Measurements from ENCODE around the gene CFD. TPM values are rescaled to one million over a fixed set of nuclear protein-coding genes. Genes with fewer than 3 reads are reported as not detected.

Gene CFD
- total RNA-seq, 3 donors from 2014 or later: 0.49 to 1.9 (median 1.1) TPM

DNA sequence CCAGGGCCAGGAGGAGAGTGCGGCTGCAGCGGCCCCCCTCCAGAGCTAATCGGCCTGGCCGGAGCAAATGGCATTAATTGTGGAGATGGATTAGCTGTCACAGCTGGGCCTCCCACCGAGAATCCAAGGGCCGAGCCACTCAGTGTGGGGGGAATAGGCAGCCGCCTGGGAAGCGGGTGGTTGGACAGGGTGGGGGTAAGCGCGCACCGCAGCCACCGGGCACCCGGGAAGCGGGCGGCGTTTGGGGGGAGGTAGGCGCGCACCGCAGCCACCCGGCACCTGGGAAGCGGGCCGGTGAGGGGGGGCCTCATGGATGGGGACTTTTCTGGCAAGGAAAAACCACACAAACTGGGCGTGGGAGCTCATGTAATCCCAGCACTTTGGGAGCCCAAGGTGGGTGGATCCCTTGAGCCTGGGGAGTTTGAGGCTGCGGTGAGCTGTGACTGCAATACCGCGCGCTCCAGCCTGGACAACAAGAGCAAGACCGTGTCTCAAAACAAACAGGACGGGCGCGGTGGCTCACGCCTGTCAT, 43.9 kb downstream of the CFD start:
- no peaks in the 10 kb centered on the region for H3K36me3 Mint-ChIP-seq (ENCODE audit: insufficient read depth)
- DNase-seq (no peak), ATAC-seq (no peak)
- no peak overlapping the region for H3K4me3 Mint-ChIP-seq
- no peaks in the 10 kb centered on the region for H3K9me3 Mint-ChIP-seq
- H3K27me3 Mint-ChIP-seq (ENCODE audit: low read depth): no peaks in the 10 kb centered on the region
- H3K4me1 Mint-ChIP-seq (ENCODE audit: low read depth): peaks cover 51% of the 10 kb centered on the region

- DNase-seq (no peak), ATAC-seq (no peak)
- Mint-ChIP-seq H3K9me3 (no peaks in the 10 kb centered on the region), H3K4me1 (ENCODE audit: low read depth) (peaks cover 63% of the 10 kb centered on the region), H3K36me3 (ENCODE audit: insufficient read depth) (no peaks in the 10 kb centered on the region), H3K4me3 (no peak overlapping the region), H3K27me3 (ENCODE audit: low read depth) (no peaks in the 10 kb centered on the region)
Measured at GRCh38 chr19:904545-904944, 45.1 kb downstream of the CFD start.

DNA sequence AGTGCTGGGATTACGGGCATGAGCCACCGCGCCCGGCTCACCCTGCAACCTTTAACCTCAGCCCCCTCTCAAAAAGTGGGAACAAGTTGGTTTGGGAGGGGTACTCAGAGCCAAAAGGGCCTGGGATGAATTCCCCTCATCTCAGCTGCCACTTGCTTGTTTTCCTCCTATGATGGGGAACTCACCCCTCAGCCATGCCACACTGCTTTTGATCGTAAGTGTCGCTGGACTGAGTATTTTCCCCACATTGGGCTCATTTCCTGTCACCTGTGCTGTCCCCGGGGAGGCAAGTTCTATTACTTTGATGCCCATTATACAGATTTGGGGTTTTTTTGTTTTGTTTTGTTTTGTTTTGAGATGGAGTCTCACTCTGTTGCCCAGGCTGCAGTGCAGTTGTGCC, 47.0 kb downstream of the CFD start:
- ATAC-seq (no peak), DNase-seq (no peak)
- Mint-ChIP-seq H3K36me3 (ENCODE audit: insufficient read depth) (peaks cover 2% of the 10 kb centered on the region), H3K27me3 (ENCODE audit: low read depth) (no peaks in the 10 kb centered on the region), H3K4me1 (ENCODE audit: low read depth) (peaks cover 68% of the 10 kb centered on the region), H3K4me3 (no peak overlapping the region), H3K9me3 (no peaks in the 10 kb centered on the region)

- Mint-ChIP-seq H3K9me3 (no peaks in the 10 kb centered on the region), H3K27me3 (ENCODE audit: low read depth) (no peaks in the 10 kb centered on the region), H3K4me3 (no peak overlapping the region), H3K4me1 (ENCODE audit: low read depth) (peaks cover 66% of the 10 kb centered on the region), H3K36me3 (ENCODE audit: insufficient read depth) (peaks cover 2% of the 10 kb centered on the region)
- ATAC-seq (no peak), DNase-seq (no peak)
Measured at GRCh38 chr19:907183-907853, 47.9 kb downstream of the CFD start.

GRCh38 chr19:911197-912033, 52.0 kb downstream of the CFD start:
- Mint-ChIP-seq H3K4me1 (ENCODE audit: low read depth) (peaks cover 47% of the 10 kb centered on the region), H3K36me3 (ENCODE audit: insufficient read depth) (peaks cover 2% of the 10 kb centered on the region), H3K9me3 (no peaks in the 10 kb centered on the region), H3K27me3 (ENCODE audit: low read depth) (no peaks in the 10 kb centered on the region), H3K4me3 (peak overlapping the region; percentile 78)
- ATAC-seq (no peak), DNase-seq (no peak)

GRCh38 chr19:912181-913079, 53.0 kb downstream of the CFD start:
- ATAC-seq (no peak), DNase-seq (peak; percentile 36)
- Mint-ChIP-seq H3K9me3 (no peaks in the 10 kb centered on the region), H3K36me3 (ENCODE audit: insufficient read depth) (peaks cover 2% of the 10 kb centered on the region), H3K4me3 (peak overlapping the region; percentile 83), H3K4me1 (ENCODE audit: low read depth) (peaks cover 38% of the 10 kb centered on the region), H3K27me3 (ENCODE audit: low read depth) (no peaks in the 10 kb centered on the region)

Other genes starting within 250 kb of the CFD start
- gene POLRMT, start 226.1 kb upstream of the CFD start, total RNA-seq: 100 to 1,000 TPM; 110 to 123 (median 119) TPM
- gene FGF22, start 219.8 kb upstream of the CFD start, total RNA-seq: not detected
- 100 to 1,000 TPM; 144 to 162 (median 147) TPM for gene RNF126, start 196.4 kb upstream of the CFD start, total RNA-seq
- gene FSTL3, start 183.3 kb upstream of the CFD start, total RNA-seq: 1 to 10 TPM; 8.0 to 9.9 (median 8.3) TPM
- under 1 TPM in 2 of 3 donors, not detected in 1; 0.87 to 0.94 TPM for gene PRSS57, start 164.2 kb upstream of the CFD start, total RNA-seq
- under 1 TPM; 0.26 to 0.61 (median 0.27) TPM for gene PALM, start 150.7 kb upstream of the CFD start, total RNA-seq
- gene MISP, start 108.6 kb upstream of the CFD start, total RNA-seq: under 1 TPM in 1 of 3 donors, not detected in 2; 0.08 TPM
- gene PTBP1, start 62.2 kb upstream of the CFD start, total RNA-seq: 1,000 to 10,000 TPM; 1,071 to 1,170 (median 1,104) TPM
- gene PLPPR3, start 37.7 kb upstream of the CFD start, total RNA-seq: under 1 TPM in 1 of 3 donors, not detected in 2; 0.24 TPM
- gene AZU1, start 31.8 kb upstream of the CFD start, total RNA-seq: not detected
- gene PRTN3, start 18.7 kb upstream of the CFD start, total RNA-seq: not detected
- gene ELANE, start 7.4 kb upstream of the CFD start, total RNA-seq: not detected
- gene MED16, start 33.5 kb downstream of the CFD start, total RNA-seq: 10 to 100 TPM; 70.4 to 73.9 (median 73.6) TPM
- gene RNU6-9, start 33.8 kb downstream of the CFD start, total RNA-seq: not detected
- 10 to 100 TPM; 92.3 to 97.7 (median 96.3) TPM for gene R3HDM4, start 53.6 kb downstream of the CFD start, total RNA-seq
- 1 to 10 TPM; 2.9 to 5.1 (median 3.3) TPM for gene KISS1R, start 57.7 kb downstream of the CFD start, total RNA-seq
- gene ARID3A, start 66.4 kb downstream of the CFD start, total RNA-seq: 10 to 100 TPM in 1 of 3 donors, 1 to 10 TPM in 2; 7.3 to 13.2 (median 10.0) TPM
- gene WDR18, start 124.7 kb downstream of the CFD start, total RNA-seq: 100 to 1,000 TPM; 163 to 217 (median 199) TPM
- gene GRIN3B, start 140.8 kb downstream of the CFD start, total RNA-seq: under 1 TPM; 0.05 to 0.19 (median 0.08) TPM
- 100 to 1,000 TPM; 197 to 210 (median 204) TPM for gene TMEM259, start 161.5 kb downstream of the CFD start, total RNA-seq
- gene RNU6-2, start 161.9 kb downstream of the CFD start, total RNA-seq: not detected
- gene CNN2, start 166.9 kb downstream of the CFD start, total RNA-seq: 10 to 100 TPM; 52.3 to 69.3 (median 57.8) TPM
- gene ABCA7, start 180.4 kb downstream of the CFD start, total RNA-seq: 1 to 10 TPM; 7.1 to 8.7 (median 8.6) TPM
- 100 to 1,000 TPM; 128 to 133 (median 133) TPM for gene ARHGAP45, start 207.5 kb downstream of the CFD start, total RNA-seq
- gene POLR2E, start 235.7 kb downstream of the CFD start, total RNA-seq: 100 to 1,000 TPM; 303 to 380 (median 323) TPM
- 100 to 1,000 TPM; 148 to 165 (median 162) TPM for gene GPX4, start 244.3 kb downstream of the CFD start, total RNA-seq